Stomach (tissue), 9 donors: ENCODE results near the gene VARS2. TPM values are rescaled to one million over a fixed set of nuclear protein-coding genes. Genes with fewer than 3 reads are reported as not detected.

ENCODE experiments used
- DNase-seq, 2 donors: peaks; one replicate each; pipeline versions ENCODE4 v3.0.0 to v3.0.0-alpha.2; 2013 to 2019
- H3K27ac ChIP-seq, 5 donors: fragments of 200-600 bp in 4 of 5; sonication (generic) in 4 of 5; one replicate each; pipeline ENCODE4 v1.5.1; 2013 to 2019; ENCODE audit warnings: mild to moderate bottlenecking in 1 of 5, moderate library complexity in 1 of 5
- H3K27me3 ChIP-seq, 3 donors: fragments of 200-600 bp; sonication (generic); one replicate each; pipeline ENCODE4 v1.5.1; 2017 to 2019; ENCODE audit warnings: mixed run types in 1 of 3
- H3K36me3 ChIP-seq, 4 donors: fragments of 200-600 bp; sonication (generic); 1 replicate in 3 of 4; 2 replicates in 1 of 4; pipeline ENCODE4 v1.5.1; 2016 to 2019
- H3K4me1 ChIP-seq, 4 donors: fragments of 200-600 bp; sonication (generic); one replicate each; pipeline ENCODE4 v1.5.1; 2016 to 2019
- H3K4me3 ChIP-seq, 4 donors: fragments of 200-600 bp; sonication (generic) in 3 of 4; one replicate each; pipeline ENCODE4 v1.5.1; 2016 to 2019; ENCODE audit warnings: mild to moderate bottlenecking in 1 of 4
- H3K9me3 ChIP-seq, 4 donors: fragments of 200-600 bp; sonication (generic); one replicate each; pipeline ENCODE4 v1.5.1; 2016 to 2019
- EP300 ChIP-seq: sonication (generic); formaldehyde crosslinking; IDR thresholded peaks from one replicate; pipeline ENCODE4 v1.6.1; 2017; ENCODE audit warnings: antibody characterized with exemption
- POLR2A ChIP-seq, 4 donors: fragments of 450-650 bp; IDR thresholded peaks; one replicate each; pipeline ENCODE4 v1.6.1; 2016; ENCODE audit warnings: antibody characterized with exemption in 4 of 4, control low read depth in 2 of 4, mild to moderate bottlenecking in 1 of 4, moderate library complexity in 1 of 4
- POLR2AphosphoS5 ChIP-seq, 3 donors: sonication (generic); formaldehyde crosslinking; IDR thresholded peaks; one replicate each; pipeline ENCODE4 v1.6.1; 2016; ENCODE audit warnings: antibody characterized with exemption in 3 of 3
- WGBS, 5 donors: extraction: QIAGEN DNeasy Blood & Tissue Kit in 3 of 5; methylation state at CpG; one replicate each; pipeline versions ENCODE4 v1.1.5 to v1.1.7; 2013 to 2018; 5-methylcytosine and 5-hydroxymethylcytosine counted together
- intact Hi-C: fragments of 100-400 bp; cut with DNase I; formaldehyde crosslinking; loops from one replicate; pipeline ENCODE4 v1.15.1; 2023; ENCODE audit warnings: low total_unique reads
- polyA plus RNA-seq, 3 donors: library from polyadenylated mRNA; stranded (reverse); fragments of 200-250 nt; gene quantifications; one replicate each; pipeline ENCODE4 v1.2.3, GENCODE V29; 2013
- total RNA-seq, 5 donors: library from RNA; depleted of rRNA; stranded (reverse); fragments of >200 nt; gene quantifications; one replicate each; pipeline versions ENCODE4 v1.1.0 to v1.2.3, GENCODE V29; 2014 to 2016
- TF ChIP-seq, protein P1 (sequence below), 7 experiments: fragments of 450-650 bp in 4 of 7; fragments of 200-600 bp in 3 of 7; sonication (generic) in 3 of 7; IDR thresholded peaks; one replicate each; pipeline ENCODE4 v1.5.1; 2016 to 2019; ENCODE audit warnings: antibody characterized with exemption in 7 of 7, control low read depth in 2 of 7, mild to moderate bottlenecking in 1 of 7
- donor health status: healthy with polysubstance abuse.
- donor health status: Bipolar disorder and iron deficiency.
- donor health status: healthy.

Gene VARS2
- total and polyA plus RNA-seq, 8 donors, result 1.2 to 61.6 (median 21.6) TPM

GRCh38 chr6:30880698-30881252 lies 33.3 kb upstream of the VARS2 start:
- Histone ChIP-seq H3K4me1 (peaks cover 39 to 67% (median 54%) of the 10 kb centered on the region in 4 donors), H3K27me3 (peaks cover 0 to 4% (median 0%) of the 10 kb centered on the region in 3 donors), H3K4me3 (no peak overlapping the region), H3K27ac (peak overlapping the region in 1 of 5 donors; percentile 94), H3K36me3 (no peaks in the 10 kb centered on the region), H3K9me3 (no peaks in the 10 kb centered on the region)
- 64 to 89% (median 73%) methylated on average over 11 to 16 of the region's 16 CpGs for WGBS, 5 donors
- intact Hi-C loops, result no loop called here
- TF ChIP-seq, protein P1, sequence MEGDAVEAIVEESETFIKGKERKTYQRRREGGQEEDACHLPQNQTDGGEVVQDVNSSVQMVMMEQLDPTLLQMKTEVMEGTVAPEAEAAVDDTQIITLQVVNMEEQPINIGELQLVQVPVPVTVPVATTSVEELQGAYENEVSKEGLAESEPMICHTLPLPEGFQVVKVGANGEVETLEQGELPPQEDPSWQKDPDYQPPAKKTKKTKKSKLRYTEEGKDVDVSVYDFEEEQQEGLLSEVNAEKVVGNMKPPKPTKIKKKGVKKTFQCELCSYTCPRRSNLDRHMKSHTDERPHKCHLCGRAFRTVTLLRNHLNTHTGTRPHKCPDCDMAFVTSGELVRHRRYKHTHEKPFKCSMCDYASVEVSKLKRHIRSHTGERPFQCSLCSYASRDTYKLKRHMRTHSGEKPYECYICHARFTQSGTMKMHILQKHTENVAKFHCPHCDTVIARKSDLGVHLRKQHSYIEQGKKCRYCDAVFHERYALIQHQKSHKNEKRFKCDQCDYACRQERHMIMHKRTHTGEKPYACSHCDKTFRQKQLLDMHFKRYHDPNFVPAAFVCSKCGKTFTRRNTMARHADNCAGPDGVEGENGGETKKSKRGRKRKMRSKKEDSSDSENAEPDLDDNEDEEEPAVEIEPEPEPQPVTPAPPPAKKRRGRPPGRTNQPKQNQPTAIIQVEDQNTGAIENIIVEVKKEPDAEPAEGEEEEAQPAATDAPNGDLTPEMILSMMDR (IDR thresholded peaks at IDR 0.05), result no peak
- no peak for TF ChIP-seq POLR2AphosphoS5 (IDR thresholded peaks at IDR 0.05)
- TF ChIP-seq EP300, result no peak
- peak in 1 of 2 donors; percentile 74 for DNase-seq

GRCh38 chr6:30881392-30882203 lies 32.4 kb upstream of the VARS2 start:
- no peak overlapping the region for H3K4me3 ChIP-seq
- H3K9me3 ChIP-seq, result no peaks in the 10 kb centered on the region

GRCh38 chr6:30882204-30882758 lies 31.8 kb upstream of the VARS2 start:
- DNase-seq, result peak in 1 of 2 donors; percentile 74
- Histone ChIP-seq H3K4me3 (peak overlapping the region in 2 of 4 donors; percentile 80 to 81), H3K9me3 (no peaks in the 10 kb centered on the region), H3K36me3 (no peaks in the 10 kb centered on the region), H3K27ac (peak overlapping the region; percentile 92 to 95 (median 93)), H3K4me1 (peaks cover 40 to 70% (median 59%) of the 10 kb centered on the region in 4 donors), H3K27me3 (peaks cover 0 to 4% (median 0%) of the 10 kb centered on the region in 3 donors)
- intact Hi-C loops, result no loop called here
- WGBS, 5 donors, result 27 to 34% (median 32%) methylated on average over 7 to 8 of the region's 8 CpGs
- TF ChIP-seq, protein P1 (IDR thresholded peaks at IDR 0.05), result no peak
- TF ChIP-seq POLR2AphosphoS5 (IDR thresholded peaks at IDR 0.05) (no peak), EP300 (no peak), POLR2A (IDR thresholded peaks at IDR 0.05) (no peak)

More at GRCh38 chr6:30881392-30882203, 32.4 kb upstream of the VARS2 start:
- intact Hi-C loops, result no loop called here
- 68 to 77% (median 72%) methylated on average over 14 of the region's 14 CpGs for WGBS, 5 donors
- Histone ChIP-seq H3K4me1 (peaks cover 42 to 70% (median 57%) of the 10 kb centered on the region in 4 donors), H3K27me3 (peaks cover 0 to 4% (median 0%) of the 10 kb centered on the region in 3 donors), H3K27ac (peak overlapping the region in 4 of 5 donors; percentile 92 to 95 (median 94)), H3K36me3 (no peaks in the 10 kb centered on the region)
- DNase-seq, result peak in 1 of 2 donors; percentile 70
- TF ChIP-seq POLR2AphosphoS5 (IDR thresholded peaks at IDR 0.05), result no peak
- TF ChIP-seq EP300, result no peak
- TF ChIP-seq, protein P1 (IDR thresholded peaks at IDR 0.05), result no peak
- no peak for TF ChIP-seq POLR2A (IDR thresholded peaks at IDR 0.05)
